Upper lobe of left lung (tissue), 6 donors: ENCODE results near the gene ARMC12. TPM values are rescaled to one million over a fixed set of nuclear protein-coding genes. Genes with fewer than 3 reads are reported as not detected.

Experiments
- ATAC-seq, 2 donors: fragments of 200-7000 bp; cut with Tn5 transposase; one replicate each; pipeline ENCODE4 v1.9.1; 2022; ENCODE audit warnings: mild to moderate bottlenecking in 2 of 2, moderate library complexity in 2 of 2; ENCODE audit not compliant: low FRiP score in 2 of 2
- DNase-seq, 2 donors: peaks; one replicate each; pipeline ENCODE4 v3.0.0-alpha.2; 2019 to 2020
- H3K27ac ChIP-seq, 4 donors: fragments of 200-600 bp; sonication (generic); one replicate each; pipeline ENCODE4 v1.5.1; 2016 to 2019
- H3K27me3 ChIP-seq, 4 donors: fragments of 200-600 bp; sonication (generic); one replicate each; pipeline ENCODE4 v1.5.1; 2017 to 2019
- H3K36me3 ChIP-seq, 4 donors: fragments of 200-600 bp; sonication (generic); one replicate each; pipeline ENCODE4 v1.5.1; 2016 to 2019
- H3K4me1 ChIP-seq, 4 donors: fragments of 200-600 bp; sonication (generic); one replicate each; pipeline ENCODE4 v1.5.1; 2018 to 2019
- H3K4me3 ChIP-seq, 4 donors: fragments of 200-600 bp; sonication (generic); one replicate each; pipeline ENCODE4 v1.5.1; 2017 to 2019; ENCODE audit warnings: mild to moderate bottlenecking in 2 of 4, moderate library complexity in 1 of 4
- H3K9me3 ChIP-seq, 4 donors: fragments of 200-600 bp; sonication (generic); one replicate each; pipeline ENCODE4 v1.5.1; 2018 to 2019
- EP300 ChIP-seq, 4 donors: sonication (generic); formaldehyde crosslinking; IDR thresholded peaks; one replicate each; pipeline ENCODE4 v1.5.1; 2017; ENCODE audit warnings: antibody characterized with exemption in 4 of 4, control low read depth in 2 of 4
- POLR2A ChIP-seq, 4 donors: fragments of 450-650 bp; IDR thresholded peaks; one replicate each; pipeline ENCODE4 v1.5.1; 2016 to 2017; ENCODE audit warnings: antibody characterized with exemption in 4 of 4, mild to moderate bottlenecking in 2 of 4
- POLR2AphosphoS5 ChIP-seq, 2 donors: sonication (generic); formaldehyde crosslinking; IDR thresholded peaks; one replicate each; pipeline ENCODE4 v1.5.1; 2017; ENCODE audit warnings: antibody characterized with exemption in 2 of 2
- WGBS, 2 donors: methylation state at CpG; one replicate each; pipeline ENCODE4 v1.1.5; 2017 to 2018; 5-methylcytosine and 5-hydroxymethylcytosine counted together
- total RNA-seq, 6 donors: library from RNA; depleted of rRNA in 4 of 6; stranded (reverse); fragments of >200 nt in 4 of 6; gene quantifications; one replicate each; pipeline versions ENCODE4 v1.1.0 to v1.2.1, GENCODE V29; 2016 to 2021
- TF ChIP-seq, protein P1 (sequence below), 6 experiments: fragments of 450-650 bp in 4 of 6; fragments of 200-600 bp in 2 of 6; sonication (generic) in 2 of 6; IDR thresholded peaks; one replicate each; pipeline ENCODE4 v1.5.1; 2016 to 2019; ENCODE audit warnings: antibody characterized with exemption in 6 of 6
- donor health status: DM: no; HTN: no; CAD: no; lungs with moderate emphysema.
- donor health status: DM: no; HTN: yes; CAD: no; lungs with severe emphysema.

Gene ARMC12
- total RNA-seq, 6 donors from 2014 or later, result 0.46 to 6.3 (median 0.74) TPM; not detected in 1

DNA sequence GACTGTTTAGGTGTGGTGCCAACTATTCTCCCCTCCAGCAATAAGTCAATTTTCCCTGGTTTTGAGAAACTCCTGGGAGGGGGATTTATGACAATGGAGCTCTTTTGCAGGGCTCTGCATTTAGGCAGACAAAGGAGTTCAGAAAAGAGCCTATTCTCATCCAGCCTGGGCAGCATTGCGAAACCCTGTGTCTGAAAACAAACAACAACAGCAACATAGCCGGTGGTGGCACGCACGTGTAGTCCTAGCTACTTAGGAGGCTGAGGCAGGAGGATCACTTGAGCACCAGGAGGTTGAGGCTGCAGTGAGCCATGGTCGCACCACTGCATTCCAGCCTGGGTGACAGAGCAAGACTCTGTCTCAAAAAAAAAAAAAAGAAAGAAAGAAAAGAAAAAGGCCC lies 53.9 kb downstream of the ARMC12 start:
- no peak overlapping the region for H3K4me3 ChIP-seq
- peaks cover 0 to 4% (median 0%) of the 10 kb centered on the region in 4 donors for H3K4me1 ChIP-seq
- 72 to 78% methylated on average over 5 of the region's 5 CpGs for WGBS, 2 donors
- TF ChIP-seq, protein P1, sequence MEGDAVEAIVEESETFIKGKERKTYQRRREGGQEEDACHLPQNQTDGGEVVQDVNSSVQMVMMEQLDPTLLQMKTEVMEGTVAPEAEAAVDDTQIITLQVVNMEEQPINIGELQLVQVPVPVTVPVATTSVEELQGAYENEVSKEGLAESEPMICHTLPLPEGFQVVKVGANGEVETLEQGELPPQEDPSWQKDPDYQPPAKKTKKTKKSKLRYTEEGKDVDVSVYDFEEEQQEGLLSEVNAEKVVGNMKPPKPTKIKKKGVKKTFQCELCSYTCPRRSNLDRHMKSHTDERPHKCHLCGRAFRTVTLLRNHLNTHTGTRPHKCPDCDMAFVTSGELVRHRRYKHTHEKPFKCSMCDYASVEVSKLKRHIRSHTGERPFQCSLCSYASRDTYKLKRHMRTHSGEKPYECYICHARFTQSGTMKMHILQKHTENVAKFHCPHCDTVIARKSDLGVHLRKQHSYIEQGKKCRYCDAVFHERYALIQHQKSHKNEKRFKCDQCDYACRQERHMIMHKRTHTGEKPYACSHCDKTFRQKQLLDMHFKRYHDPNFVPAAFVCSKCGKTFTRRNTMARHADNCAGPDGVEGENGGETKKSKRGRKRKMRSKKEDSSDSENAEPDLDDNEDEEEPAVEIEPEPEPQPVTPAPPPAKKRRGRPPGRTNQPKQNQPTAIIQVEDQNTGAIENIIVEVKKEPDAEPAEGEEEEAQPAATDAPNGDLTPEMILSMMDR (IDR thresholded peaks at IDR 0.05), result no peak
- no peak for TF ChIP-seq EP300 (IDR thresholded peaks at IDR 0.05)
- no peak for TF ChIP-seq POLR2A (IDR thresholded peaks at IDR 0.05)
- no peak for TF ChIP-seq POLR2AphosphoS5 (IDR thresholded peaks at IDR 0.05)
- ATAC-seq (no peak), DNase-seq (no peak)
- H3K27me3 ChIP-seq, result peaks cover 0 to 10% (median 4%) of the 10 kb centered on the region in 4 donors
- no peaks in the 10 kb centered on the region for H3K36me3 ChIP-seq
- no peaks in the 10 kb centered on the region for H3K9me3 ChIP-seq
- H3K27ac ChIP-seq, result no peak overlapping the region

DNA sequence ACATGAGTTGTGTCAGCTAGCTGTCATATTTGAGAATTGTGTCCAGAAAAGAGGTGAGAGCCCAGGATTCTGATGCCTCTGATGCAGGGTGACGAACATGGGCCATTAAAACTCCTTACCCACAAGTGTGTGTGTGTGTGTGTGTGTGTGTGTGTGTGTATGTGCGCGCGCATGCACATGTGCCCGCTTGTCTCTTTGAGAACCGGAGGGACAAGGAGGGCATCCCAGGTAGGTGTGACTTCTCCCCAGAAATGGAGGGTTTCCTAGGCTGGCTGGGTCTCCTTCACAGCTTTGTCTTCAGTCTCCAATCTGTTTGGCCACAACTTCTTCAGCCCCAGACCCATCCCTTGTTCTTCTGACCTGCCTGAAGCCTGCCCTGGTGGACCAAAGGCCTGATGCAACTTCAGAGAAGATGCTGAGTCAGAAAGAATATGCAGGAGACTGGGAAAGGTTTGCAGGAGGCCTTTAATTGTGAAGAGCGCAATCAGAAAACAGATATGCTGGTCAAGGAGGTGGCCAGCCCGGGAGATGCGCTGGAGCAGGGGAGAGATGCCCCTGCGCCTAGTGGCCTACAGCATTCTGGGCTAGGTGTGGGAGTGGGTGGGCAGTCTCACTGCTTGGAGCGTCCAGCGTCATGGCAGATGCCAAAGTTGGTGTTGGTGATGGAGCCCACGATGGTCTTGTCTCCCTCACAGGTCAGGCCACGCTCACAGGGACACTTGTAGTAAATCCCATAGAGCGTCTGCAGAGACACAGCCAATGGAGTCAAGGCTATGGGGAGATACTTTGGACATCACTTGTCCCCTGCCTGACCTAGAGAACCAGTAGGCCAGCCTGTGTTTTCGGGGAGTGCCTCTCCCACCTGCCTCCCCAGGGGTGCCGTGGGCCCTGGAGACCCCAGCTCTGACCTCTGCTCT lies 58.0 kb downstream of the ARMC12 start:
- no peaks in the 10 kb centered on the region for H3K4me1 ChIP-seq
- H3K27me3 ChIP-seq, result no peaks in the 10 kb centered on the region
- WGBS, 2 donors, result 89 to 91% methylated on average over 17 of the region's 17 CpGs
- TF ChIP-seq EP300 (IDR thresholded peaks at IDR 0.05) (no peak), POLR2A (IDR thresholded peaks at IDR 0.05) (no peak)
- TF ChIP-seq, protein P1 (IDR thresholded peaks at IDR 0.05), result no peak
- H3K9me3 ChIP-seq, result no peaks in the 10 kb centered on the region
- H3K4me3 ChIP-seq, result no peak overlapping the region
- H3K27ac ChIP-seq, result no peak overlapping the region
- no peak for DNase-seq
- peak in 1 of 2 donors; percentile 6 for ATAC-seq
- no peaks in the 10 kb centered on the region for H3K36me3 ChIP-seq

DNA sequence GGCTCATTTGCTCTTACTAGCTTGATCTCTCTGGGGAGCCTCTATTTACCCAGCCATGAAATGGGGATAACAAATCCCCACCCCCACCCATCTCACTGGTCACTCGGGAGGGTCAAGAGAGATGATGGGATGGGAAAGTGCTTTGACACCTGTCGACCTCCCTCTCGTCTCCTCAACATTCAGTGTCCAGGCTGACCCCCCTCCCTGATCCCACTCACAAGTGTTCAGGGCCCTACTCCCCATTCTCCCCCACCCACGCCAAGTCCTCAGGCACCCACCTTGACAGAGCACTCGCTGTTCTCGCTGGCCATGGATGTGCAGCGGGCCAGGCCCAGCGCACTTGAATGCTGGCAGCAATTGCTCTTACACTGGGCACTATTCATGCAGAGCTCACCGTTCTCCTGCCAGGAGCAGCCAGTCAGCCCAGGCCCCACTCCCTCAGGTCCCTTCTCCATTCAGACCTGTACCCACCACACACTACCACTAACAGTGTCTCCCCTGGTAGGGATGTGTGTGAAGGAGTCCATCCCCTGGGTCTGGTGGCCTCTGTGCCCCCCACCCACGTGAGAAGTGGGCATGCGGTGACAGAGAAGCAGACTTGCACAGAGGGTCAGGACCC lies 58.7 kb downstream of the ARMC12 start:
- H3K9me3 ChIP-seq, result no peaks in the 10 kb centered on the region
- no peak overlapping the region for H3K4me3 ChIP-seq
- no peak for DNase-seq
- no peak overlapping the region for H3K27ac ChIP-seq
- H3K27me3 ChIP-seq, result no peaks in the 10 kb centered on the region
- peak in 1 of 2 donors; percentile 12 for ATAC-seq
- H3K4me1 ChIP-seq, result no peaks in the 10 kb centered on the region
- H3K36me3 ChIP-seq, result no peaks in the 10 kb centered on the region
- TF ChIP-seq POLR2AphosphoS5 (IDR thresholded peaks at IDR 0.05) (no peak), POLR2A (IDR thresholded peaks at IDR 0.05) (no peak), EP300 (IDR thresholded peaks at IDR 0.05) (no peak)
- TF ChIP-seq, protein P1 (IDR thresholded peaks at IDR 0.05), result no peak
- 92% methylated on average over 11 of the region's 11 CpGs for WGBS, 2 donors

DNA sequence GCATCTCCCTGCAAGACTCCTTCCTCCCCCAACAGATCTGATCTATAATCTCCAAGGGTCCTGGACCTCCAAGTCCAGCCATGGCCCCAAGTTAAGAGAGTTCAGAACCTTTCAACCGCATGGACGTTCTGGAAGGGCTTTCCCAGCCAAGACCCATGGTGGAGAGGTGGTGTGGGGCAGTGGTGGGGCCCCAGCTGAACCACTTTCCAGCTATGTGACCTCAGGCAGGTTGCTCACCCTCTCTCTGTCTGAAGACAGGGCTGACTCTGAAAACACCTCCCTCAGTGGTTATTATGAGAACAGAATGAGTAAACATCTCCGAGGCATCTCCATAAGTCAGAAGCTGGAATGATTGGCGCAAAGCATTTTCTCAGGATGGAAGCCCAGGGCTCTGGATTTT lies 59.4 kb downstream of the ARMC12 start:
- Histone ChIP-seq H3K27me3 (no peaks in the 10 kb centered on the region), H3K36me3 (no peaks in the 10 kb centered on the region), H3K4me1 (no peaks in the 10 kb centered on the region), H3K4me3 (no peak overlapping the region), H3K9me3 (no peaks in the 10 kb centered on the region), H3K27ac (no peak overlapping the region)
- WGBS, 2 donors, result 73 to 78% methylated on average over 4 of the region's 4 CpGs
- no peak for TF ChIP-seq POLR2A (IDR thresholded peaks at IDR 0.05)
- TF ChIP-seq EP300 (IDR thresholded peaks at IDR 0.05), result no peak
- TF ChIP-seq, protein P1 (IDR thresholded peaks at IDR 0.05), result no peak
- no peak for TF ChIP-seq POLR2AphosphoS5 (IDR thresholded peaks at IDR 0.05)
- DNase-seq (no peak), ATAC-seq (no peak)
